OCI-LY3 (cell line): ENCODE data around the gene KLHL25.

Experiments
- H2AFZ ChIP-seq: fragments of 200-600, 300-600 bp; shearing (Covaris generic); 2 replicates; pipeline ENCODE4 v1.6.0; 2014; ENCODE audit warnings: antibody characterized with exemption, low read depth, low read length
- H3K27ac ChIP-seq: fragments of 200-600, 300-600 bp; sonication (generic); 2 replicates; pipeline ENCODE4 v1.5.1; 2014; ENCODE audit warnings: mild to moderate bottlenecking, low read length, moderate library complexity, mixed read lengths
- H3K27me3 ChIP-seq: fragments of 200-600, 300-600 bp; sonication (generic); 2 replicates; pipeline ENCODE4 v1.6.1; 2014; ENCODE audit warnings: low read depth, low read length, mixed read lengths
- H3K36me3 ChIP-seq: fragments of 200-600, 300-600 bp; sonication (generic); replicated peaks from 2 replicates; pipeline ENCODE3; 2014; ENCODE audit warnings: low read depth, low read length, mixed read lengths
- H3K4me1 ChIP-seq: fragments of 300-600, 200-600 bp; sonication (generic); 2 replicates; pipeline ENCODE4 v1.6.1; 2014; ENCODE audit warnings: low read length, mixed read lengths
- H3K4me2 ChIP-seq: fragments of 200-600, 300-600 bp; sonication (generic); 2 replicates; pipeline ENCODE4 v1.6.1; 2014; ENCODE audit warnings: low read length, mixed read lengths
- H3K4me3 ChIP-seq: fragments of 300-600, 200-600 bp; sonication (generic); 2 replicates; pipeline ENCODE4 v1.5.1; 2014; ENCODE audit warnings: antibody characterized with exemption, mild to moderate bottlenecking, low read length, moderate library complexity
- H3K79me2 ChIP-seq: fragments of 300-600, 200-600 bp; shearing (Covaris generic); 2 replicates; pipeline ENCODE4 v1.6.1; 2014; ENCODE audit warnings: mild to moderate bottlenecking, low read length, mixed read lengths
- H3K9ac ChIP-seq: fragments of 300-600, 200-600 bp; shearing (Covaris generic); 2 replicates; pipeline ENCODE4 v1.6.0; 2014; ENCODE audit warnings: mild to moderate bottlenecking, low read length, moderate library complexity
- H3K9me3 ChIP-seq: fragments of 200-600, 300-600 bp; shearing (Covaris generic); 2 replicates; pipeline ENCODE4 v1.6.1; 2014; ENCODE audit warnings: low read length, mixed read lengths; ENCODE audit not compliant: insufficient read depth
- H4K20me1 ChIP-seq: fragments of 200-600, 300-600 bp; sonication (generic); 2 replicates; pipeline ENCODE4 v1.6.1; 2016; ENCODE audit warnings: low read length, mixed read lengths; ENCODE audit not compliant: insufficient read depth
- EZH2phosphoT487 ChIP-seq: fragments of 200-600 bp; shearing (Covaris generic); IDR thresholded peaks from 2 replicates; pipeline ENCODE4 v1.6.1; 2018; ENCODE audit warnings: antibody characterized with exemption, mixed run types, low read depth
- TF ChIP-seq, protein P1 (sequence below): fragments of 200-600, 300-600 bp; sonication (generic); IDR thresholded peaks from 2 replicates; pipeline ENCODE4 v1.5.1; 2014; ENCODE audit warnings: antibody characterized with exemption, low read length, low read depth

The KLHL25 gene

DNA sequence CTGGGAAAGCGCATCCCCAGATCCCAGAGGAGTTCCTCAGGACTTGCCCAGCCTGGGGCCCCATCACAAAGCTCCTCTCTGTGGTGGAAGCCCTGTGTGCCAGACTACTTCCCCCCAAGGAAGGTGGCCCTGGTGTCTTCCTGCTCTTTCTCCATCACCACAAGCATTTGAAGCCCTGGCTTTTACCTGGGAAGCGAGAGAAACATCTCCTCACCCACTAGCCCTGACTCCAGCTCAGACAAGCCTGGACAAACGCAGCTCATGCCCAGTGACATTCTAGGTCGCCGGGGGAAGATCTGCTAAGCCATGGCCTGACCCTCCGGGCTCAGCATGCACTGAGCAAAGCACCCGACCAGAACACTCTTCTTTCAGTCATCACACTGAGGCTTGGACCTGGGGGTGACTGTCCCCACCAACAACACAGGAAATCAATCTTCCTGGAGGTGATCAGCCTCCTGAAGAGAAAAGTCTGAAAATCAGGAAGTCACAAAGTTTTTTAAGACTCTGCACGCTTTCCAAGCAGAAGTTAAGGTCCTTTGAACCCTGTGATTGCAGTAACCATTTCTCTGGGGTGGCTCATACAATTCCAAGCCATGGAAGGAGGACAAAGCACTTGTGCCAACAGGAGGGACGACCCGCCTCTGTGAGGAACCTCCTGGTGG, 40.8 kb downstream of the KLHL25 start:
- Histone ChIP-seq H3K27me3 (no peaks in the 10 kb centered on the region), H3K27ac (no peak overlapping the region), H3K79me2 (no peaks in the 10 kb centered on the region), H4K20me1 (no peaks in the 10 kb centered on the region), H3K9me3 (no peaks in the 10 kb centered on the region), H3K4me3 (no peak overlapping the region), H3K4me1 (no peaks in the 10 kb centered on the region), H3K4me2 (no peak overlapping the region), H3K36me3 (no peaks in the 10 kb centered on the region), H2AFZ (no peak overlapping the region), H3K9ac (no peak overlapping the region)
- TF ChIP-seq, protein P1, sequence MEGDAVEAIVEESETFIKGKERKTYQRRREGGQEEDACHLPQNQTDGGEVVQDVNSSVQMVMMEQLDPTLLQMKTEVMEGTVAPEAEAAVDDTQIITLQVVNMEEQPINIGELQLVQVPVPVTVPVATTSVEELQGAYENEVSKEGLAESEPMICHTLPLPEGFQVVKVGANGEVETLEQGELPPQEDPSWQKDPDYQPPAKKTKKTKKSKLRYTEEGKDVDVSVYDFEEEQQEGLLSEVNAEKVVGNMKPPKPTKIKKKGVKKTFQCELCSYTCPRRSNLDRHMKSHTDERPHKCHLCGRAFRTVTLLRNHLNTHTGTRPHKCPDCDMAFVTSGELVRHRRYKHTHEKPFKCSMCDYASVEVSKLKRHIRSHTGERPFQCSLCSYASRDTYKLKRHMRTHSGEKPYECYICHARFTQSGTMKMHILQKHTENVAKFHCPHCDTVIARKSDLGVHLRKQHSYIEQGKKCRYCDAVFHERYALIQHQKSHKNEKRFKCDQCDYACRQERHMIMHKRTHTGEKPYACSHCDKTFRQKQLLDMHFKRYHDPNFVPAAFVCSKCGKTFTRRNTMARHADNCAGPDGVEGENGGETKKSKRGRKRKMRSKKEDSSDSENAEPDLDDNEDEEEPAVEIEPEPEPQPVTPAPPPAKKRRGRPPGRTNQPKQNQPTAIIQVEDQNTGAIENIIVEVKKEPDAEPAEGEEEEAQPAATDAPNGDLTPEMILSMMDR, result no peak
- no peak for TF ChIP-seq EZH2phosphoT487

DNA sequence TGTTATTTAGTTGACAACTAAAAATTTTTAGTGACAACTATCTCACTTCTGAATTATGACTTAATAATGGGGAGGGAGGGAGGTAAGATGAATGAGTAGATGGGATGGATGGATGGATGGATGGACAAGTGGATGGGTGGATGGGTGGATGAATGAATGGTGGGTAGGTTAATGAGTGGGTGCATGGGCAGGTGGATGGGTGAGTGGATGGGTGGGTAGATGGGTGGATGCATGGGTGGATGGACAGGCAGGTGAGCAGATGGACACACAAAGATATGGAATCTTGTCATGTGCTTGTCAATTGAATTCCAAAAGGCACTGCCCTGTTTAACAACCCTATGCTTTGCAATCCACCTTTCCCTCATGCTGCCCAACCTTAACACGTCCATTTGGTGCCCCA, 41.5 kb downstream of the KLHL25 start:
- no peak overlapping the region for H3K4me2 ChIP-seq
- H3K9ac ChIP-seq, result no peak overlapping the region
- H3K4me1 ChIP-seq, result no peaks in the 10 kb centered on the region
- H3K4me3 ChIP-seq, result no peak overlapping the region
- H3K27ac ChIP-seq, result no peak overlapping the region
- no peaks in the 10 kb centered on the region for H4K20me1 ChIP-seq
- no peaks in the 10 kb centered on the region for H3K9me3 ChIP-seq
- no peak overlapping the region for H2AFZ ChIP-seq
- no peaks in the 10 kb centered on the region for H3K79me2 ChIP-seq
- no peaks in the 10 kb centered on the region for H3K27me3 ChIP-seq
- no peak for TF ChIP-seq EZH2phosphoT487
- TF ChIP-seq, protein P1, result no peak
- peaks cover 6% of the 10 kb centered on the region for H3K36me3 ChIP-seq

DNA sequence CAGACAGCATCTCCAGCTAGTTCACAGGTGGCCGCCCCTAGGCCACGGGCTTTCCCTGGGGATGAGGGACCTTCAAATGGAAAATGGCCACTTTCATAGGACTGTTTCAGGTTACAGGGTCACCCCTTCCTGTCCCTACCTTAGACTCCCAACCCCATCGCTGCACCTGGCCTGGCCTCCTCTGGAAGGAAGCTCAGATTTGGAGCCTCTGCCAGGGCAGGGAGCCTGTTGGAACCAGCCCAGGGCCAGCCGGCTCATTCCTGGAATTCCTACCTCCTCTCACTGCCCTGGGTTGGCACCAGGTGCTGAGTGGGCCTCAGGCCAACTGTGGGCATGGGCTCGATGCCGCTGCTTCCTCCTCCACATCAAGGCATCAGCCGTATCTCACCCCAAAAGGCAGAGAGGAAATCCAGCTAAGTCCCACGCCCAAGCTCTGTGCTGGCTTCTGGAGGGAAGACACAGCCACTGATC, 42.2 kb downstream of the KLHL25 start:
- peaks cover 13% of the 10 kb centered on the region for H3K36me3 ChIP-seq
- no peak overlapping the region for H3K9ac ChIP-seq
- H4K20me1 ChIP-seq, result no peaks in the 10 kb centered on the region
- H3K79me2 ChIP-seq, result no peaks in the 10 kb centered on the region
- no peak overlapping the region for H3K4me2 ChIP-seq
- no peaks in the 10 kb centered on the region for H3K9me3 ChIP-seq
- H3K4me3 ChIP-seq, result no peak overlapping the region
- no peak for TF ChIP-seq EZH2phosphoT487
- TF ChIP-seq, protein P1, result no peak
- no peak overlapping the region for H3K27ac ChIP-seq
- no peaks in the 10 kb centered on the region for H3K27me3 ChIP-seq
- no peaks in the 10 kb centered on the region for H3K4me1 ChIP-seq
- H2AFZ ChIP-seq, result no peak overlapping the region

DNA sequence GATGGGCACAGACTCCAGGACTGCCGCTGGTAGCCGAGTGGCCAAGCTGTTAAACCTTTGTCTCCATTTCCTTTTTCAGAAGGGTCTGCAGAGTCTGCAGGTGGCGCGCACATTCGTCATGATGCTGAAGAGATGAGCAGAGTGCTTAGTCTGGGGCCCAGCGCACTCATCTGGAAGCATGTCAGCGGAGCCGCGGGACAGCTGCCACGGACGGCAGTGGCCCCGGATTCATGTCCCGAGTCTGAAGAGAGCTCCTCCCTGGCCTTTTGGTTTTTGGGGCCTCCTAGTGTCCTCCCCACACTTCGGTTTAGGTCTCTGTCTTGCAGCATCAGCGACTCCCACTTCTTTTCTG, 42.6 kb downstream of the KLHL25 start:
- Histone ChIP-seq H3K36me3 (peaks cover 18% of the 10 kb centered on the region), H3K4me1 (no peaks in the 10 kb centered on the region), H2AFZ (no peak overlapping the region), H4K20me1 (no peaks in the 10 kb centered on the region), H3K27ac (no peak overlapping the region), H3K4me3 (no peak overlapping the region), H3K4me2 (no peak overlapping the region), H3K27me3 (no peaks in the 10 kb centered on the region), H3K79me2 (no peaks in the 10 kb centered on the region), H3K9me3 (no peaks in the 10 kb centered on the region), H3K9ac (no peak overlapping the region)
- TF ChIP-seq, protein P1, result no peak
- TF ChIP-seq EZH2phosphoT487, result no peak
